ENCODE measurements around the gene CARM1.
"Not testable (repeated sequence)": the region's sequence is repeated elsewhere in the genome, so short reads cannot be mapped to it uniquely, and the experiment has no call there.

The CARM1 gene

DNA sequence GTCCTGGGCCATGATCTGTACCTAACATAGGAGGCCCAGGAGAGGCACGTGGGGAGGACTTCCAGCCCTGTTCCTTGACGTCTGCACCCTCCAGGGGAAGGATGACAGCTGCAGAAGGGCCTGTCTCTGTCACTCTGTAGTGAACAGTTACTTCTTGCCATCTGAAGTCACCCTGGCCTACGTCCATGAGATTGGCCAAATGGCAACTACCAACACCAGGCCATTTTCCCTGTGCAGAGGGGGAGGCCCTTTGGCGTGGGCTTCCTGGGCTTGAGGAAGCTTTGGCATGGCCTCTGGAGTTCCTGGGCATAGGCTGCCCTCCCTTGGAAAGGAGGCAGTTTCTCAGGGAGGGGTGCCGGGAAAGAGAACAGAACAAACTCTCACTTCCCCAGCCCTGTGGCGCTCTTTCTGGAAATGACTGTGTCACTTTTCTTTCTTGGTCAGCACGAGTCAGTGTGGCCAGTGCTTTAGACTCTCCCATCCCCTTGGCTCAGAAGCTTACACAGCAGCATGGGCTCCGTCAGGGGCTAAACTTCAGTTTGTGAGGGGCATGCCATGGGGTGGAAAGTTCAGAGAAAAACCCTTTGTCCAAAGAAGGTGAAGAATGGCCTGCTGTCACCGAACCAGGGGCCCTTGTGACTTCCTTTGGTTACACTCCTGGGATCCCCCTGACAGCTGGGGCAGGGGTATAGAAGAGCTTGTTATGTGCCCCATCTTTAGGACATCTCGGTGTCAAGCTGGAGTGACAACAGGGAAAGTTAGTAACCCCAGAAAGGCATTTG, 5.3 kb downstream of the CARM1 start:
- no peak for DNase-seq

- not testable (repeated sequence) for DNase-seq
These were observed 6.3 kb downstream of the CARM1 start for GRCh38 chr19:10877608-10878007.

DNA sequence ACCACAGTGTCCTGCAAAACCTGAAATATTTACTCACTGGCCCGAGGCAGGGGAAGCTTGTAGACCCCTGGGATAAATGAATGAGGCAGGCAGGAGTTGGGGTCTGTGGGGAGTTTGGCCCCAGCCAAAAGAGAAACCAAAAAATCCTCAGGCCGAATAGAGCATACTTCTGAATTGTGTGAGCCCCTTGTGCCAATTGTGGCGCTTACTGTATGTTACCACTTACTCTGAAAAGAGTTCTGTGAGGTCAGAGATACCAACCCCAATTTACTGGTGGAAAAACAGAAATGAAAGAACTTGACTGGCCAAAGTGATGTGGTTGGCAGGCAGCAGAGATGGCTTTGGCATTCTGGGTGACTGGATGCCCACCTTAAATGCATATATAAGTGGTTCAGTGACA, 6.9 kb downstream of the CARM1 start:
- no peak for DNase-seq

- no peak for DNase-seq
These were observed 10.2 kb downstream of the CARM1 start for GRCh38 chr19:10881403-10882107.

DNA sequence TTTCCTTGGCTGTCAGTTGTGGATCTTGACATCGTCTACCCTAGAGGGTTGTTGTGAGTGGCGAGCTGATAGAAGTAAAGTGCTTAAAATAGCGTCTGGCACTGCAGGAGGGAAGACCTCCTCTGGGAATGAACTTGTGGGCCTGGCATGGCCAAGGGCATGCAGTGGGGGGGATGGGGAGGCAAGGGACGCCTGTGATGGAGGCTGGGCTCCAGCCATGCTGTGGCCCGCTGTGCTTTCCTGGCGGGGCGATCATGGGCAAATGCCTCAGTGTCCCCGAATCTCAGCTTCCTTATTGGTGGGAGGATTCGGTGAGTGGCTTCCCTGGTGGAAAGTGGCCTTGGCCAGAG, 10.7 kb downstream of the CARM1 start:
- DNase-seq = no peak

GRCh38 chr19:10884274-10884673, 12.9 kb downstream of the CARM1 start:
- no peak for DNase-seq

- DNase-seq = no peak
These were observed 14.1 kb downstream of the CARM1 start for GRCh38 chr19:10885201-10886169.

- no peak for DNase-seq
These were observed 16.4 kb downstream of the CARM1 start for GRCh38 chr19:10887616-10888367.

GRCh38 chr19:10888421-10888866, 17.1 kb downstream of the CARM1 start:
- DNase-seq = no peak

- no peak for DNase-seq
These were observed 18.5 kb downstream of the CARM1 start for GRCh38 chr19:10889880-10890279.

GRCh38 chr19:10891405-10892086, 20.2 kb downstream of the CARM1 start:
- no peak for DNase-seq

GRCh38 chr19:10892256-10892655, 20.9 kb downstream of the CARM1 start:
- no peak for DNase-seq

GRCh38 chr19:10894911-10895213, 23.5 kb downstream of the CARM1 start:
- no peak for DNase-seq

GRCh38 chr19:10895363-10895762, 24.0 kb downstream of the CARM1 start:
- no peak for DNase-seq

DNA sequence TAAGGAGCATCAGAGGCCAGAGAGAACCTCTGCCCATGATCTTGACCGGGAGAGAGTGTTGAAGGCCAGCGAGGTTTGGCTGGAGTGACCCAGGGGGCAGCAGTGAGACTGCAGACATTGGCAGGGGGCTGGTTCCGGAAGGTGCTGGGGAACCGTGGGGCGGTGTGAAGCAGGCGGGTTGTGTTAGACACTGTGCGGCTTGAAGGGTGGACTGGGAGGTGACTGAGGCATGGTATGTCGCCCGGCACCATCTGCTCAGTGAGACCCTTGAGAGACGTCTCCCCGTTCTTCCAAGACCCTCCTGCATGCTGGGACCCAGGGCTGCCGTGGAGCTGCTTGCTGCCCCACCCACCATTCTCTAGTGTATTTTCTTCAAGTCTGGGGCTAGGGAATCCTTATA, 24.6 kb downstream of the CARM1 start:
- no peak for DNase-seq

- DNase-seq = no peak
These were observed 25.6 kb downstream of the CARM1 start for GRCh38 chr19:10896851-10897526.

GRCh38 chr19:10898633-10899032, 27.3 kb downstream of the CARM1 start:
- DNase-seq = no peak

DNA sequence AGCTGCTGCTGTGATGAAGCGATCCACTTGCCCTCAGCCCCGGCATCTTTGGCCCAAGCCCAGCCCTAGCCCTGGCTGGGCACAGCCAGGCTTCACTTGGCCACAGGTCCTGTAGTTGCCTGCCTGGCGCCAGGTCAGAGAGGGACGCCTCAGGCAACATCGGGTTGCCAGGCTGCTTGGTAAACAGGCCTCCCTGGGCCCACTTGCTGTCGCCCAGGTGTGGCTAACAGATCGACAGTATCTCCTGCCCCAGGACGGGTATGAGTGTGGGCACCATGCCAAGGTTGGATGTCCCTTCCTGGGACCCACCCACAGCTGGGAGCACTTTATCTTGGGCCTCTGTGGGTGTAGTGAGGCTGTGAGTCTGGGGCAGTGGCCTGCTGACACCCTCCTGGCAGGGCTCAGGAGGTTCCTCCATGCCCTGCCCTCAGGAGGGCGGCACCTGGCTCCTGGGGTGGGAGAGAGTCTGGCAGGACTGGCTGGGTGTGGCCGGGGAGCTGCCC, 27.8 kb downstream of the CARM1 start:
- no peak for DNase-seq

- DNase-seq = no peak
These were observed 36.6 kb downstream of the CARM1 start for GRCh38 chr19:10907925-10908324.

DNA sequence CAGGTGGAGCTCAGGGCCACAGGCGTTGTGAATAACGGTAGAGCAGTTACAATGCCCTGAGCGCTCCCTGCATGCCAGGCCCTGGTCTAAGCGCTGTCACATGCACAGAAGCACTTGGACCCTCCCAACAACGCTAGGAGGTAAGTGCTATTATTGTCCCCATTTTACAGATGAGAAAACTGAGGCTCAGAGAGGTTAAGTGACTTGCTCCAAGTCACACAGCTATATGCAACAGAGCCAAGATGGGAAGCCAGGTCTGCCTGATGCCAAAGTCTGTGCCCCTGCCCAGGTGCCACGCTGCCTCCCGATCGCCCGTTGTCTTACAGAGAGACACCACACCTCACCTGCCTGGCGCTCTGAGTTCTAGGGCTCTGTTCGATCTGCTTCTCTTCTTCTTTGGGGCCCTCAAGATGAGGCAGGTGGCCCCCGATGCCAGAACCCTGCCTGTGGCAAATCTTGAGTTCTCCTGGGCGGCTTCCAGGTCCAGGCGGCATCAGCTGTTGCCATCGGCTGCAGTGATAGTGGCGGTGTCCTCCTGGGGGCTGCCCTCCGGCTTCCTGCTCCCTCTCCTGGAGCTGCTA, 37.1 kb downstream of the CARM1 start:
- no peak for DNase-seq
